AG10803 (cell line): ENCODE data around the gene PAEP.

Source experiments
- DNase-seq: peaks from one replicate; pipeline ENCODE4 v3.0.0; 2010; ENCODE audit warnings: low read depth
- H3K4me3 ChIP-seq: 2 replicates; pipeline ENCODE4 v1.5.1; 2011; ENCODE audit warnings: mild to moderate bottlenecking, low read length, control low read depth
- TF ChIP-seq, protein P1 (sequence below): conservative IDR thresholded peaks from 2 replicates; pipeline ENCODE4 v1.5.1; 2011; ENCODE audit warnings: mild to moderate bottlenecking, low read length, control low read depth, inconsistent platforms

Gene PAEP

DNA sequence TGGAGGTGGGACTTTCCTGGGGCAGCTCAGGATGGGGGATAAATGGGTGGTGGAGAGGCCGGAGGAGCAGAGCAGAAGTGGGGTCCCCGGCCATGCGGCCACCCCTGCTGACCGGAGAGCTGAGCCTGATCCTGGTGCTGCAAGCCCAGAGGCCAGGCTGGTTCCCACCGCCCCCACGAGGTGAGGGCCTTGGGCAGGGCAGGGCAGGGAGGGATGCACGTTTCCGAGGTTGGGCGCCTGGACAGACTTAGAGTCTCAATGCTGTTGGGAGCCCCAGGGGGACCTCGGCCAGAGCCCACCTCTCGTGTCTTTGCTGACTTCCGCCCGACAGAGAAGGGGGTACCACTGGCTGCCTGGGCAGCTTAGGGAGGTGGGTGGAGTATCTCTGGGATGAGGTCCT lies 10.1 kb upstream of the PAEP start:
- TF ChIP-seq, protein P1, sequence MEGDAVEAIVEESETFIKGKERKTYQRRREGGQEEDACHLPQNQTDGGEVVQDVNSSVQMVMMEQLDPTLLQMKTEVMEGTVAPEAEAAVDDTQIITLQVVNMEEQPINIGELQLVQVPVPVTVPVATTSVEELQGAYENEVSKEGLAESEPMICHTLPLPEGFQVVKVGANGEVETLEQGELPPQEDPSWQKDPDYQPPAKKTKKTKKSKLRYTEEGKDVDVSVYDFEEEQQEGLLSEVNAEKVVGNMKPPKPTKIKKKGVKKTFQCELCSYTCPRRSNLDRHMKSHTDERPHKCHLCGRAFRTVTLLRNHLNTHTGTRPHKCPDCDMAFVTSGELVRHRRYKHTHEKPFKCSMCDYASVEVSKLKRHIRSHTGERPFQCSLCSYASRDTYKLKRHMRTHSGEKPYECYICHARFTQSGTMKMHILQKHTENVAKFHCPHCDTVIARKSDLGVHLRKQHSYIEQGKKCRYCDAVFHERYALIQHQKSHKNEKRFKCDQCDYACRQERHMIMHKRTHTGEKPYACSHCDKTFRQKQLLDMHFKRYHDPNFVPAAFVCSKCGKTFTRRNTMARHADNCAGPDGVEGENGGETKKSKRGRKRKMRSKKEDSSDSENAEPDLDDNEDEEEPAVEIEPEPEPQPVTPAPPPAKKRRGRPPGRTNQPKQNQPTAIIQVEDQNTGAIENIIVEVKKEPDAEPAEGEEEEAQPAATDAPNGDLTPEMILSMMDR: no peak
- no peak overlapping the region for H3K4me3 ChIP-seq
- DNase-seq: no peak

- TF ChIP-seq, protein P1: no peak
- no peak overlapping the region for H3K4me3 ChIP-seq
- DNase-seq: no peak
Observed at GRCh38 chr9:135552021-135552697, 9.4 kb upstream of the PAEP start.

GRCh38 chr9:135552698-135553171 lies 8.8 kb upstream of the PAEP start:
- TF ChIP-seq, protein P1: no peak
- no peak for DNase-seq
- no peak overlapping the region for H3K4me3 ChIP-seq

DNA sequence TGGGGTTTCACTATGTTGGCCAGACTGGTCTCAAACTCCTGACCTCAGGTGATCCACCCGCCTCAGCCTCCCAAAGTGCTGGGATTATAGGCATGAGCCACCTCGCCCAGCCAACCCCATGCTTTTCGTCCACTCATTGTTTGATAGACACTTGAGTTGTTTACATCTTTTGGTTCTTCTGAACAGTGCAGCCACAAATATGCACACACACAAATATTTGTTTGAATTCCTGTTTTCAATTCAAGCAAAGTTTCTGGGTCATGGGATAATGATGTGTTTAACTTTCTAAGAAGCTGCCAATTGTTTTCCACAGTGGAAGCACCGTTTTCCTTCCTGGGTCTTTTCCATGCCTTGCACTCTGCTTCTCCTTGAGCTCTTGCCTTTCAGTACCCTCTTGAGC lies 6.8 kb upstream of the PAEP start:
- H3K4me3 ChIP-seq: no peak overlapping the region
- TF ChIP-seq, protein P1: no peak

GRCh38 chr9:135555203-135555602 lies 6.4 kb upstream of the PAEP start:
- TF ChIP-seq, protein P1: no peak
- no peak for DNase-seq
- H3K4me3 ChIP-seq: no peak overlapping the region

More for the DNA sequence above, 6.8 kb upstream of the PAEP start:
- no peak for DNase-seq

GRCh38 chr9:135555910-135556309 lies 5.6 kb upstream of the PAEP start:
- TF ChIP-seq, protein P1: no peak
- no peak for DNase-seq
- H3K4me3 ChIP-seq: no peak overlapping the region

DNA sequence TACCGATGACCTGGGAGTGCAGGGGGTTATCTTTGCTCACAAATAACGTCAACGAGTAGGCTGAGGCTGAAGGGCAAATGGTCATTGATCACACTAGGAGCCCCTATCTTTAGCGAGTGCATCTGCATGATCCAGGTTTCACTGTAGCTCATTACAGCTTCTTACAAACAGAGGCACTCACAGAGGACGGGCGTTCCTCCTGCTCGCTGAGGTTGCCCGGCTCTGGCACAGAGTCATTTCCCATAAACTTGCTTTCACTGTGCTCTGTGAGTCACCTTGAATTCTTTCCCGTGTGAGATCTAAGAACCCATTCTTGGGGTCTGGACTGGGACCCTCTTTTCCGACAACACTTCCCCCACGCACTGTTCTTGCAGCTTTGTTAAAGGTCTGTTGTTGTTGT lies 1.9 kb upstream of the PAEP start:
- no peak for DNase-seq
- TF ChIP-seq, protein P1: no peak
- H3K4me3 ChIP-seq: no peak overlapping the region
